IMR-90 (cell line): ENCODE data around the gene PTRHD1. TPM values are rescaled to one million over a fixed set of nuclear protein-coding genes. Genes with fewer than 3 reads are reported as not detected.

Experiments used
- CHD1 ChIP-seq: IDR thresholded peaks from 2 replicates; pipeline ENCODE4 v1.6.1; 2012; ENCODE audit warnings: low read depth, low read length, improper control_type of control experiment
- RCOR1 ChIP-seq: IDR thresholded peaks from 2 replicates; pipeline ENCODE4 v1.6.1; 2012; ENCODE audit warnings: mild to moderate bottlenecking, low read length, improper control_type of control experiment; ENCODE audit not compliant: insufficient replicate concordance
- polyA plus RNA-seq, 3 experiments: library from polyadenylated mRNA; depleted of rRNA; stranded (reverse); fragments of >200 nt; gene quantifications; 2 replicates each; pipeline ENCODE4 v1.2.3, GENCODE V29; 2012; ENCODE audit warnings: low replicate concordance in 1 of 3
- total RNA-seq: library from RNA; depleted of rRNA; stranded (reverse); fragments of >200 nt; gene quantifications from 2 replicates; pipeline ENCODE4 v1.2.3, GENCODE V29; 2012
- TF ChIP-seq, protein P1 (sequence below): conservative IDR thresholded peaks from 2 replicates; pipeline ENCODE4 v1.5.1; 2012; ENCODE audit warnings: mild to moderate bottlenecking, low read depth, low read length, improper control_type of control experiment

Gene PTRHD1
- total and polyA plus RNA-seq, 2 of the 4 experiments (the other 2 are of a cell fraction), result 11.7 to 30.9 TPM

DNA sequence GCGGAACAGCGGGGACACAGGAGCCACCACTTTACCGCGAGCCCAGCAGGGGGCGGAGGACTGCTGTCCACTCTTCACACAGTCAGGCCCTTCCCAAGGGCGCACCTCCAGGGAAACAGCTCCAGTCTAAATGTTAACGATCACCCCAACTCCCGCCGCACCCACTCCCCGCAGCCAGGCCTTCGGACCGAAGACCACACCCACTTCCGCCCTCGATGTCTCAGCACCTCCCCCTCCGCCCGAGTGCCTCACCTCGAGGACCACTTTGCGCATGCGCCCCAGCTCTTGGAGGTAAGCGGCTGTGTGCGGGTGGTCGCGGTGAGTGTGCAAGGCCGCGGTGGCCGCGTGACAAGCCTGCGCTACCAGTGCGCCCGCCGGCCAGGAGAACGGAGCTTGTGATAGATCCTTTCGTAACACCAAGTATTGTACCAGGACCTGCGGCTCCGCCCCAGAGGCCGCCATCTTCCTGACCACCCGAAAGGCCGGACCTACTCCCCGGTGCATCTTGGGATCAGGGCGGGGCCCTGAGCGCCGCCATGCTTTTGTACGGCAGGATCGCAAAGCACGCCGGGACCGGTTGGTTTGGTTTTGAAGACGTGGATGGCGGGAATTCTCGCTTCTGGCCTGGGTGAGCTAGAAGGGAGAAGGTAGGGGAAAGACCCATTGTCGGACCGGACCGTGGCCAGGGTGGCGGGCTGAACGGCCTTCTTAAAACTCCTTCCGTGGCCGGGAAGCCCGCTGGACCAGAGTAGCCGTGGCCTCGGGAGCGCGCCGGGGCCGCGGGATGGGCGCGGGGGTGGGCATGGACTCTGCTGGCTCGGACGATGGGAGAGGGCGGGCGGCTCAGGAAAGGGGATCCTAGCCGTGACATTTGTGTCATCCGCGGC, at the start of gene PTRHD1, which contains the start of gene CENPO (continued):
- TF ChIP-seq CHD1 (no peak), RCOR1 (no peak)
- TF ChIP-seq, protein P1, sequence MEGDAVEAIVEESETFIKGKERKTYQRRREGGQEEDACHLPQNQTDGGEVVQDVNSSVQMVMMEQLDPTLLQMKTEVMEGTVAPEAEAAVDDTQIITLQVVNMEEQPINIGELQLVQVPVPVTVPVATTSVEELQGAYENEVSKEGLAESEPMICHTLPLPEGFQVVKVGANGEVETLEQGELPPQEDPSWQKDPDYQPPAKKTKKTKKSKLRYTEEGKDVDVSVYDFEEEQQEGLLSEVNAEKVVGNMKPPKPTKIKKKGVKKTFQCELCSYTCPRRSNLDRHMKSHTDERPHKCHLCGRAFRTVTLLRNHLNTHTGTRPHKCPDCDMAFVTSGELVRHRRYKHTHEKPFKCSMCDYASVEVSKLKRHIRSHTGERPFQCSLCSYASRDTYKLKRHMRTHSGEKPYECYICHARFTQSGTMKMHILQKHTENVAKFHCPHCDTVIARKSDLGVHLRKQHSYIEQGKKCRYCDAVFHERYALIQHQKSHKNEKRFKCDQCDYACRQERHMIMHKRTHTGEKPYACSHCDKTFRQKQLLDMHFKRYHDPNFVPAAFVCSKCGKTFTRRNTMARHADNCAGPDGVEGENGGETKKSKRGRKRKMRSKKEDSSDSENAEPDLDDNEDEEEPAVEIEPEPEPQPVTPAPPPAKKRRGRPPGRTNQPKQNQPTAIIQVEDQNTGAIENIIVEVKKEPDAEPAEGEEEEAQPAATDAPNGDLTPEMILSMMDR, result peak; percentile 60
